ENCODE results near the gene FBXL14.

Gene FBXL14

DNA sequence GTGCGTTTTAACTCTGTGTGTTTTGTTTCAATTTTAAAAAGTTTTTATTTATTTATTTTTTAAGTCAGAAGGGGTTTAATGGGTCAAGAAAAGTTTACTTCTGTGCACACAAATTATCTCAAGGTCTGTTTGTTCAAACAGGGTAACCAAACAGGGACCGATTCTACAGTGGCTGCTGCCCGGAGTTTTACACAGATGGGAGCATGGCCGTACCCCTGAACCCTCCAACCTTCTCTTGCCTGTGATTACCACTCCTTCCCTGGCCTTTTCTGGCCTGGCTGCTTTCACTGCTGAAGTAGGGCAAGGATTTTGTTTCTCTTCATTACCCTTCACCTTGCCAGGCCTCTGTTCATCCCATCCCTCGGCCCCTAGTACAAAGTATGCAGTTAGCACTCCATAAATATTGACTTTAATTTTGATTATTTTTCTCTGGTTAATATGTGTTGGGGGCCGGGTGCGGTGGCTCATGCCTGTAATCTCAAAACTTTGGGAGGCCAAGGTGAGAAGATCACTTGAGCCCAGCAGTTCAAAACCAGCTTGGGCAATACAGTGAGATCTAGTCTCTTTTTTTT is 15.8 kb upstream of the FBXL14 start:
- TF ChIP-seq, protein P1, sequence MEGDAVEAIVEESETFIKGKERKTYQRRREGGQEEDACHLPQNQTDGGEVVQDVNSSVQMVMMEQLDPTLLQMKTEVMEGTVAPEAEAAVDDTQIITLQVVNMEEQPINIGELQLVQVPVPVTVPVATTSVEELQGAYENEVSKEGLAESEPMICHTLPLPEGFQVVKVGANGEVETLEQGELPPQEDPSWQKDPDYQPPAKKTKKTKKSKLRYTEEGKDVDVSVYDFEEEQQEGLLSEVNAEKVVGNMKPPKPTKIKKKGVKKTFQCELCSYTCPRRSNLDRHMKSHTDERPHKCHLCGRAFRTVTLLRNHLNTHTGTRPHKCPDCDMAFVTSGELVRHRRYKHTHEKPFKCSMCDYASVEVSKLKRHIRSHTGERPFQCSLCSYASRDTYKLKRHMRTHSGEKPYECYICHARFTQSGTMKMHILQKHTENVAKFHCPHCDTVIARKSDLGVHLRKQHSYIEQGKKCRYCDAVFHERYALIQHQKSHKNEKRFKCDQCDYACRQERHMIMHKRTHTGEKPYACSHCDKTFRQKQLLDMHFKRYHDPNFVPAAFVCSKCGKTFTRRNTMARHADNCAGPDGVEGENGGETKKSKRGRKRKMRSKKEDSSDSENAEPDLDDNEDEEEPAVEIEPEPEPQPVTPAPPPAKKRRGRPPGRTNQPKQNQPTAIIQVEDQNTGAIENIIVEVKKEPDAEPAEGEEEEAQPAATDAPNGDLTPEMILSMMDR (IDR thresholded peaks at IDR 0.05): no peak
- TF ChIP-seq ZFX (IDR thresholded peaks at IDR 0.05; ENCODE audit: borderline replicate concordance): no peak
- H3K27ac ChIP-seq: no peak overlapping the region

DNA sequence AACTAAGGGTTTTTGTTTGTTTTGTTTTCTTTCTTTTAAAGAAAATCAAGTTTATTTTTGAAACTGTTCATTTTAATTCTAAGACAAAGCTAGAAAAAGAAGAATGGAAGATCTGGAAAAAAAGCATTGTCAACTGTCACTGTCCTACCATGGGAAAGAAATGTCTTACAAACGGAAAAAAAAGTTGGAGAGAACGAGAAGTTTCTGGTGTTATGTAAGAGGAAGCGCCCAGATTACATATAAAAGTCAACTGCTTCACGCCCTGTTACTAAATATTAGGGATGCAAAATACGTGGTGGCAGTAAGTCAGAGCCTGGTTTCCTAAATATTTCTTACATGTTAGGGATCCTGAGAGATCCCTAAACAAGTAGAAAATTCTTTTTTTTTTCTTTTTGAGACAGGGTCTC is 14.3 kb upstream of the FBXL14 start:
- no peak overlapping the region for H3K27ac ChIP-seq
- TF ChIP-seq ZFX (IDR thresholded peaks at IDR 0.05; ENCODE audit: borderline replicate concordance): no peak
- TF ChIP-seq, protein P1 (IDR thresholded peaks at IDR 0.05): no peak

DNA sequence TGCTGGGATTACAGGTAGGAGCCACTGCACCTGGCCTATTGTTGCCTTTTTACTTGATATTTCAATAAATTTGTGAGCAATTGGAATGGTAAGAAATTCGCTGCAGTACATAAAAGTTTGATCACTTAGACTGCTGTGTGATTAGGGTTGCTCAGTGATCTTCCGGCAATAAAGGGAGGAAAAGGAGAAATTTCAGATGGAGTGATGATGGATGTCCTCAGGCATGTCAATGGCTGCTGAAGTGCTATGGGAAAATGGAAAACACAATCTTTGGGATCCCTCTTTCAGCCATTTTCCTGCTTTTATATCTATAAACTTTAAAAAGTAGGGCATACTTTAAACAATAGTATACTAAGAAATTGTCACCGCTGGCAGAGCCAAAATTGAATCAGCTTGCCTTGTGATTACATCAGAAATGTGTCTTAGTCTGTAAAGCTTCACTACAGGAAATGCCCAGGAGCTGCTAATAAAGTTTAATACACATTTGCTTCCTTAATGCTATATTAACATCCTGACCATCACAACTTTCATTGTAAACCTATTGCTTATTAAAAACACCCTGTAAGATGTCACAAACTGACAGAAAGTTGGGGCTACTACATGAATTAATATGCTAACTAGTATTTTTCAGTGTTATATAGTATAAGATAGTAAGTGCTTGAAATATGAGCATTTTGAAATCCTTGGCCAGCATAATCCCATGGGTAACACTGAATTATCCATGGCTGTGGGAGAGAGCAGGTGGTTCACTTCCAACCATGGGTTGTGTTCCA is 13.7 kb upstream of the FBXL14 start:
- TF ChIP-seq, protein P1 (IDR thresholded peaks at IDR 0.05): no peak
- no peak for TF ChIP-seq ZFX (IDR thresholded peaks at IDR 0.05; ENCODE audit: borderline replicate concordance)
- H3K27ac ChIP-seq: no peak overlapping the region

DNA sequence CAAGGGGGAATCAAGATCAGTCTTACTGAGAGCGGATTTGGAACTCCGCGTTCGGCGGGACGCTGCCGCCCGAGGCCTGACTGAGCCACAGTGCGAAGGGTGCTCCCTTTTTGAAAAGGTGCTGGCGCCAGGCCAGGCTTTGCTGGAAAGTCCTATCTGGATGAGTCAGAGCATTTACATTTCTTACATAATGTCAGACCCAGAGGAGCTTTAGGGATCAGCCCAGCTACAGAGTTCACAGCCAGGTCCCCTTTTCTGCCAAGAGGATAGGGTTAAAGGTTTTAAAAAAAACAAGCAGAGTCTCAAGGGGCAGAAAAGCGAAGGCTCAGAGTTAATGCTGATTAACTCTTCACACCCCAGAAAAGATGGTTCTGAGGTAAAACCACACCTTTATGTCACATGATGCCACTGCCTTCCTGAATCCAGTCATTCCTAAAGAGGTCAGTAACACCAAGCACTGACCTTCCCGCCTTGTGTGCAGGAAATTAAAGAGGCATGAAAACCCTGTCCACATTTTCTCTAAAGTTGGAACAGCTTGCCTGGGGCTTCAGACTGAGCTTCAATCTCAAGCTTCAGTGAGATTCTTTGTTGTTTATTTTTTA is 11.7 kb upstream of the FBXL14 start:
- H3K27ac ChIP-seq: peak overlapping the region; percentile 82
- TF ChIP-seq, protein P1 (IDR thresholded peaks at IDR 0.05): no peak
- no peak for TF ChIP-seq ZFX (IDR thresholded peaks at IDR 0.05; ENCODE audit: borderline replicate concordance)

DNA sequence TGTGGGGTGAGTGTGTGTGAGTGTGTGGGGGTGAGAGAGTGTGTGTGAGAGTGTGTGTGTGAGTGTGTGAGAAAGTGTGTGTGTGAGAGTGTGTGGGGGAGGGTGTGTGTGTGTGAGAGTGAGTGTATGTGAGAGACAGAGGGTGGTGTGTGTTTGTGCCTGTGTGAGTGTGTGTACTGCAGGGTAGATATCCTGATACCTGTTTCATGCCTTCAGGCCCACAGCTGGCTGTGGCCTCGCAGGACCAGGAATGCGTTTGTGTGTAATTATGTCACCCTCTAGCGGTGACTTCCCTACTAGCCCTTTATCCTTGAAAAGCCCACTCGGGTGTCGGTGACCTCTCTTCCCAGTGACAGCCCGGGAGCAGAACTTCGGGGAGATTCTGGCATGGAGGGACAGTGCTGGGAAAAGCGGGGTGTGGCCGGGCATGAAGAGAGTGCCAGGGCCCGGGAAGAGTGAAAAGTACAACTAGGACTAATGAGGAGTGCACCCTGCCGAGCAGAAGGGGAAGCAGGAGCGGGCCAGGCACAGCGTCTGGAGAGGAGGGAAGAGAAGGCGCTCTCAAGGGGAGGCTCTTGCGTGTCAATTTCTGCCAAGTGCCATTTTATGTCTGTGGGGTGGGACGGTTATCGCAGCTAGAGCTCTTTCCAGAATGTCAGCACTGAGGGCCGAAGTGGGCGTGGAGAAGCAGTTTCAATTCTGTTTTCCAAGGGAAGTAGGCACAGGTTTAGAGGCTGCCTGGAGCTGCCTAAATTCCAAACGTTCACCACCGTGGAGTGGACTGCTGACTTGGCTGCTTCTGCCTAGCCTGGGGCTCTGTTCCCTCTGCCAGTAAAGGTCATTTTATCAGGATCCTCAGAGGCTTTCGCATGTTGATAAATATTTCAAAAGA is 11.0 kb upstream of the FBXL14 start:
- TF ChIP-seq ZFX (IDR thresholded peaks at IDR 0.05; ENCODE audit: borderline replicate concordance): no peak
- TF ChIP-seq, protein P1 (IDR thresholded peaks at IDR 0.05): peak; percentile 97
- H3K27ac ChIP-seq: peak overlapping the region; percentile 82

DNA sequence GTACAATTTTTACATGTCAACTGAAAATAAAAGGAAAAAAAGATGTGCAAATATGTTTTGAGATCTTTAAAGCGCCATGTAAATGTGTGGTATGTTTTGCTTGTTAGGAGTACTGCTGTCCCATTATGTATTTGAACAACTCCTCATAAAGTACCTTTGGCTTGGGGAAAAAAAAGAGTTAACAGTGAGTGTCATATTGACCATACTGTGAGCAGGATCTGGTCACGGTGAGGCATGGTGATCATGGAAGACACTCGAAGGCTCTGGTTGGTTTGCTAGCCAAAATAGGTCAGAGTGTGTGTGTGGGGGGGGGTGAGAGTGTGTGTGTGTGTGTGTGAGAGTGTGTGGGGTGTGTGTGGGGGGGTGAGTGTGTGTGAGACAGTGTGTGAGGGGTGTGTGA is 10.1 kb upstream of the FBXL14 start:
- no peak overlapping the region for H3K27ac ChIP-seq
- TF ChIP-seq, protein P1 (IDR thresholded peaks at IDR 0.05): no peak
- no peak for TF ChIP-seq ZFX (IDR thresholded peaks at IDR 0.05; ENCODE audit: borderline replicate concordance)

Data from 22Rv1 (cell line).